OCI-LY7 (cell line): Measurements from ENCODE around the gene ENG. TPM values are rescaled to one million over a fixed set of nuclear protein-coding genes. Genes with fewer than 3 reads are reported as not detected.

ENCODE experiments used
- BruUV-seq: library from RNA; stranded (reverse); fragments of 400-500 nt; replicated peaks from 2 replicates; lab custom pipeline; 2021; lab: Mats Ljungman, UMichigan
- CTCF ChIA-PET: fragments of 300-600 bp; sonication (Branson Sonifier 250); formaldehyde crosslinking; loops from one replicate; lab custom pipeline; 2022; ENCODE audit warnings: antibody characterized with exemption; ENCODE audit not compliant: unreplicated experiment; lab: Charles Lee
- POLR2A ChIA-PET: fragments of 300-600 bp; sonication (Branson Sonifier 250); formaldehyde crosslinking; loops from one replicate; lab custom pipeline; 2022; ENCODE audit warnings: antibody characterized with exemption; lab: Charles Lee
- DNase-seq: peaks from one replicate; pipeline ENCODE4 v3.0.0-alpha.2; 2015; ENCODE audit warnings: low spot score
- H2AFZ ChIP-seq: fragments of 200-600 bp; sonication (generic), shearing (Covaris generic); 2 replicates; pipeline ENCODE4 v1.6.1; 2014; ENCODE audit warnings: mild to moderate bottlenecking, antibody characterized with exemption, low read length, moderate library complexity
- H3K27ac ChIP-seq: fragments of 200-600 bp; sonication (generic); 2 replicates; pipeline ENCODE4 v1.5.1; 2014; ENCODE audit warnings: mixed run types, low read depth, mild to moderate bottlenecking, moderate library complexity, low read length, inconsistent platforms; ENCODE audit not compliant: poor library complexity, severe bottlenecking
- H3K36me3 ChIP-seq: fragments of 200-600 bp; sonication (generic); 2 replicates; pipeline ENCODE4 v1.6.1; 2014; ENCODE audit warnings: mild to moderate bottlenecking, antibody characterized with exemption, low read length, moderate library complexity, mixed read lengths; ENCODE audit not compliant: insufficient read depth
- H3K4me1 ChIP-seq: fragments of 200-600 bp; sonication (generic); 2 replicates; pipeline ENCODE4 v1.5.1; 2014; ENCODE audit warnings: mild to moderate bottlenecking, low read length; ENCODE audit not compliant: insufficient read depth, poor library complexity, severe bottlenecking
- H3K4me2 ChIP-seq: fragments of 200-600 bp; sonication (generic); 2 replicates; pipeline ENCODE4 v1.6.1; 2014; ENCODE audit warnings: mild to moderate bottlenecking, low read length
- H3K4me3 ChIP-seq: fragments of 200-600 bp; sonication (generic); 2 replicates; pipeline ENCODE4 v1.5.1; 2014; ENCODE audit warnings: mild to moderate bottlenecking, low read depth, low read length; ENCODE audit not compliant: poor library complexity, severe bottlenecking
- H3K79me2 ChIP-seq: fragments of 200-600 bp; sonication (generic); 2 replicates; pipeline ENCODE4 v1.6.1; 2016; ENCODE audit warnings: low read depth, mild to moderate bottlenecking, low read length, moderate library complexity, mixed read lengths; ENCODE audit not compliant: insufficient read depth
- H3K9me2 ChIP-seq: fragments of 200-600 bp; sonication (generic); 2 replicates; pipeline ENCODE4 v1.6.1; 2016; ENCODE audit warnings: mild to moderate bottlenecking, low read length, mixed read lengths; ENCODE audit not compliant: insufficient read depth
- H3K9me3 ChIP-seq: fragments of 200-600 bp; sonication (generic); 2 replicates; pipeline ENCODE4 v1.6.1; 2014; ENCODE audit warnings: mild to moderate bottlenecking, mixed run types, low read length, mixed read lengths
- H4K20me1 ChIP-seq: fragments of 200-600 bp; sonication (generic); 2 replicates; pipeline ENCODE4 v1.6.1; 2014; ENCODE audit warnings: mild to moderate bottlenecking, antibody characterized with exemption, low read length, moderate library complexity, mixed read lengths; ENCODE audit not compliant: insufficient read depth
- CTCF ChIP-seq: fragments of 200-600 bp; sonication (generic); conservative IDR thresholded peaks from 2 replicates; pipeline ENCODE4 v1.5.1; 2014; ENCODE audit warnings: mild to moderate bottlenecking, antibody characterized with exemption, low read length, moderate library complexity, mixed read lengths
- EZH2phosphoT487 ChIP-seq: fragments of 200-600 bp; sonication (generic); IDR thresholded peaks from 2 replicates; pipeline ENCODE4 v1.6.1; 2018; ENCODE audit warnings: low read depth, borderline replicate concordance, mild to moderate bottlenecking, mixed run types, antibody characterized with exemption, low read length, moderate library complexity, mixed read lengths
- intact Hi-C: fragments of 100-400 bp; cut with micrococcal nuclease; formaldehyde crosslinking; loops from one replicate; pipeline ENCODE4 v1.10.0; 2022; ENCODE audit not compliant: unreplicated experiment
- total RNA-seq, 2 experiments: library from RNA; depleted of rRNA in 1 of 2; stranded (reverse); fragments of >200 nt in 1 of 2; shearing (Covaris generic) in 1 of 2; gene quantifications; 2 replicates each; pipeline ENCODE4 v1.2.3, GENCODE V29; 2014 to 2022

ENG gene
- total RNA-seq, 2 experiments from 2014 or later = not detected

- no peak for DNase-seq
- Histone ChIP-seq H3K9me2 (no peaks in the 10 kb centered on the region), H3K9me3 (no peaks in the 10 kb centered on the region), H3K79me2 (no peaks in the 10 kb centered on the region), H4K20me1 (no peaks in the 10 kb centered on the region), H3K27ac (no peak overlapping the region), H3K4me1 (peaks cover 38% of the 10 kb centered on the region), H3K4me3 (no peak overlapping the region), H3K36me3 (no peaks in the 10 kb centered on the region), H2AFZ (no peak overlapping the region), H3K4me2 (no peak overlapping the region)
- ChIA-PET POLR2A (interaction anchor here (0.6 to 0.7 kb wide), 2 partner anchors 9 to 65 kb away, joined by 3 to 6 read pairs; no protein-coding TSS in a partner anchor), CTCF (no interaction called here)
- intact Hi-C loops = loop anchor here (10.0 kb wide), 1 partner anchor 374 kb away; no protein-coding TSS in a partner anchor
- TF ChIP-seq CTCF = no peak
- TF ChIP-seq EZH2phosphoT487 = no peak
- BruUV-seq = no TSS peak
Measured at GRCh38 chr9:127878652-127879390, 24.4 kb upstream of the ENG start.

GRCh38 chr9:127878001-127878651 is 23.7 kb upstream of the ENG start:
- no TSS peak for BruUV-seq
- Histone ChIP-seq H3K9me3 (no peaks in the 10 kb centered on the region), H4K20me1 (no peaks in the 10 kb centered on the region), H3K4me3 (no peak overlapping the region), H3K36me3 (no peaks in the 10 kb centered on the region), H3K4me2 (no peak overlapping the region), H3K79me2 (no peaks in the 10 kb centered on the region), H2AFZ (no peak overlapping the region), H3K9me2 (no peaks in the 10 kb centered on the region), H3K4me1 (peaks cover 37% of the 10 kb centered on the region), H3K27ac (no peak overlapping the region)
- CTCF ChIA-PET = no interaction called here
- POLR2A ChIA-PET = interaction anchor here (0.6 kb wide), 1 partner anchor 65 kb away, joined by 3 read pairs; no protein-coding TSS in a partner anchor
- DNase-seq = no peak
- intact Hi-C loops = loop anchor here (10.0 kb wide), 1 partner anchor 373 kb away; no protein-coding TSS in a partner anchor
- TF ChIP-seq CTCF (no peak), EZH2phosphoT487 (no peak)
